ENCODE results near the gene NPAS1. TPM values are rescaled to one million over a fixed set of nuclear protein-coding genes. Genes with fewer than 3 reads are reported as not detected.

The NPAS1 gene
- polyA plus RNA-seq, 1 donor from 2014 or later, result not detected

DNA sequence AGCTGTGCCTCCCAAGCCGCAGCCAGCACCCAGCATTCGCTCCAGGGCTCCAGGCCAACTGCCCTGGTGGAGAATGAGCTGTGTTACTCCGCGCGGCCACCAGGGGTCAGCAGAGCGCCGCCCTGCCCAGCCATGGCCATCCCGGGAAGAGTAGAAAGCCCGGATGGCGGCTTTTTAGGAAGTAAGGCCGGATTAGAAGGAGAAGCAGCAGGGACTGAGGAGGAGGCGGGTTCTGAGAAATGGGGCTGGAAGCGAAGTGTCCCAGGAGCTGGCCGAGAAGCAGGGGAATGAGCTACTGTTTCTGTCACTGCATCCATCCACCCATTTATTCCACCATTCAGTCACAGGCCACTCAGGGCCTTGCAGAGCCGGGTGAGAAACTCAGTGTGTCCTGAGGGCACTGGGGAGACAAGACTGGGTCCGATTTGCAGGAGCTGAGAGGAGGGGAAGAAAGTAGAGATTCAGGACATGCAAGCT is 6.6 kb upstream of the NPAS1 start:
- H3K4me3 ChIP-seq (ENCODE audit: low read length), result no peak overlapping the region
- H4K20me1 ChIP-seq (ENCODE audit: insufficient read depth), result no peaks in the 10 kb centered on the region
- no peak overlapping the region for H3K9ac ChIP-seq (ENCODE audit: low read length)
- TF ChIP-seq SMC3 (conservative IDR thresholded peaks at IDR 0.05; ENCODE audit: poor library complexity), result peak; percentile 89
- peak; percentile 21 for TF ChIP-seq MXI1 (conservative IDR thresholded peaks at IDR 0.05; ENCODE audit: poor library complexity, severe bottlenecking)
- TF ChIP-seq, protein P1, sequence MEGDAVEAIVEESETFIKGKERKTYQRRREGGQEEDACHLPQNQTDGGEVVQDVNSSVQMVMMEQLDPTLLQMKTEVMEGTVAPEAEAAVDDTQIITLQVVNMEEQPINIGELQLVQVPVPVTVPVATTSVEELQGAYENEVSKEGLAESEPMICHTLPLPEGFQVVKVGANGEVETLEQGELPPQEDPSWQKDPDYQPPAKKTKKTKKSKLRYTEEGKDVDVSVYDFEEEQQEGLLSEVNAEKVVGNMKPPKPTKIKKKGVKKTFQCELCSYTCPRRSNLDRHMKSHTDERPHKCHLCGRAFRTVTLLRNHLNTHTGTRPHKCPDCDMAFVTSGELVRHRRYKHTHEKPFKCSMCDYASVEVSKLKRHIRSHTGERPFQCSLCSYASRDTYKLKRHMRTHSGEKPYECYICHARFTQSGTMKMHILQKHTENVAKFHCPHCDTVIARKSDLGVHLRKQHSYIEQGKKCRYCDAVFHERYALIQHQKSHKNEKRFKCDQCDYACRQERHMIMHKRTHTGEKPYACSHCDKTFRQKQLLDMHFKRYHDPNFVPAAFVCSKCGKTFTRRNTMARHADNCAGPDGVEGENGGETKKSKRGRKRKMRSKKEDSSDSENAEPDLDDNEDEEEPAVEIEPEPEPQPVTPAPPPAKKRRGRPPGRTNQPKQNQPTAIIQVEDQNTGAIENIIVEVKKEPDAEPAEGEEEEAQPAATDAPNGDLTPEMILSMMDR (IDR thresholded peaks at IDR 0.05; ENCODE audit: poor library complexity, severe bottlenecking), result peak; percentile 93
- no peak for TF ChIP-seq EZH2 (IDR thresholded peaks at IDR 0.05; ENCODE audit: borderline replicate concordance, insufficient read depth, low read length, poor library complexity, severe bottlenecking)
- TF ChIP-seq RAD21 (conservative IDR thresholded peaks at IDR 0.05), result peak; percentile 90
- H3F3A ChIP-seq (ENCODE audit: insufficient read depth, low read length, poor library complexity, severe bottlenecking), result no peaks in the 10 kb centered on the region
- H3K27me3 ChIP-seq (ENCODE audit: insufficient read depth, low read depth, low read length), result no peaks in the 10 kb centered on the region
- no peaks in the 10 kb centered on the region for H3K36me3 ChIP-seq (ENCODE audit: insufficient read depth, low read length)
- H3K27ac ChIP-seq (ENCODE audit: low read length), result no peak overlapping the region
- no peaks in the 10 kb centered on the region for H3K79me2 ChIP-seq (replicated peaks; ENCODE audit: insufficient read depth, low read length)
- no peak overlapping the region for H2AFZ ChIP-seq (ENCODE audit: low read depth, low read length)
- H3K9me2 ChIP-seq (ENCODE audit: insufficient read depth, low read length), result no peaks in the 10 kb centered on the region
- no peaks in the 10 kb centered on the region for H3K9me3 ChIP-seq (ENCODE audit: low read length)
- no peak overlapping the region for H3K4me2 ChIP-seq (ENCODE audit: low read length)

DNA sequence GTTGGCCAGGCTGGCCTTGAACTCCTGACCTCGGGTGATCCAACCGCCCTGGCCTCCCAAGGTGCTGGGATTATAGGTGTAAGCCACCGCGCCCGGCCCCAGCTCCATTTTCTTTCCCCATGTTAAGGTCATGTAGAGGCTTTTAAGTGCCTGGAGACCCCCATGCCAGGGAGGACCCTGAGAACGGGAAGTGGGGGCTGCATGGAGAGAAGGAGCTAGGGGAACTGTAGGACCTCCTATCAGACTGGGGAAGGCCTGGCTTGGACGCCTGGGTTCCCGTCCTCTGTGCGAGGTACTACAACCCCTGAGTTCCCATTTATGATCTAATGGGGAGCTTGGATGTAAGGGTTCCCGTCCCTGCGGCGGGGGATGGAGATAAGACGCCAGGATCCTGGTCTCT is 714 bp upstream of the NPAS1 start:
- H4K20me1 ChIP-seq (ENCODE audit: insufficient read depth), result no peaks in the 10 kb centered on the region
- TF ChIP-seq TAF1 (IDR thresholded peaks at IDR 0.05; ENCODE audit: low read depth) (no peak), POLR2AphosphoS5 (IDR thresholded peaks at IDR 0.05) (no peak), RAD21 (conservative IDR thresholded peaks at IDR 0.05) (no peak), SMC3 (conservative IDR thresholded peaks at IDR 0.05; ENCODE audit: poor library complexity) (no peak), EP300 (conservative IDR thresholded peaks at IDR 0.05; ENCODE audit: poor library complexity, severe bottlenecking) (no peak), EZH2 (IDR thresholded peaks at IDR 0.05; ENCODE audit: borderline replicate concordance, insufficient read depth, low read length, poor library complexity, severe bottlenecking) (no peak), MXI1 (conservative IDR thresholded peaks at IDR 0.05; ENCODE audit: poor library complexity, severe bottlenecking) (no peak)
- TF ChIP-seq, protein P2, sequence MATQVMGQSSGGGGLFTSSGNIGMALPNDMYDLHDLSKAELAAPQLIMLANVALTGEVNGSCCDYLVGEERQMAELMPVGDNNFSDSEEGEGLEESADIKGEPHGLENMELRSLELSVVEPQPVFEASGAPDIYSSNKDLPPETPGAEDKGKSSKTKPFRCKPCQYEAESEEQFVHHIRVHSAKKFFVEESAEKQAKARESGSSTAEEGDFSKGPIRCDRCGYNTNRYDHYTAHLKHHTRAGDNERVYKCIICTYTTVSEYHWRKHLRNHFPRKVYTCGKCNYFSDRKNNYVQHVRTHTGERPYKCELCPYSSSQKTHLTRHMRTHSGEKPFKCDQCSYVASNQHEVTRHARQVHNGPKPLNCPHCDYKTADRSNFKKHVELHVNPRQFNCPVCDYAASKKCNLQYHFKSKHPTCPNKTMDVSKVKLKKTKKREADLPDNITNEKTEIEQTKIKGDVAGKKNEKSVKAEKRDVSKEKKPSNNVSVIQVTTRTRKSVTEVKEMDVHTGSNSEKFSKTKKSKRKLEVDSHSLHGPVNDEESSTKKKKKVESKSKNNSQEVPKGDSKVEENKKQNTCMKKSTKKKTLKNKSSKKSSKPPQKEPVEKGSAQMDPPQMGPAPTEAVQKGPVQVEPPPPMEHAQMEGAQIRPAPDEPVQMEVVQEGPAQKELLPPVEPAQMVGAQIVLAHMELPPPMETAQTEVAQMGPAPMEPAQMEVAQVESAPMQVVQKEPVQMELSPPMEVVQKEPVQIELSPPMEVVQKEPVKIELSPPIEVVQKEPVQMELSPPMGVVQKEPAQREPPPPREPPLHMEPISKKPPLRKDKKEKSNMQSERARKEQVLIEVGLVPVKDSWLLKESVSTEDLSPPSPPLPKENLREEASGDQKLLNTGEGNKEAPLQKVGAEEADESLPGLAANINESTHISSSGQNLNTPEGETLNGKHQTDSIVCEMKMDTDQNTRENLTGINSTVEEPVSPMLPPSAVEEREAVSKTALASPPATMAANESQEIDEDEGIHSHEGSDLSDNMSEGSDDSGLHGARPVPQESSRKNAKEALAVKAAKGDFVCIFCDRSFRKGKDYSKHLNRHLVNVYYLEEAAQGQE (IDR thresholded peaks at IDR 0.05; ENCODE audit: borderline replicate concordance), result no peak
- TF ChIP-seq, protein P1 (IDR thresholded peaks at IDR 0.05; ENCODE audit: poor library complexity, severe bottlenecking), result no peak
- H3K9ac ChIP-seq (ENCODE audit: low read length), result no peak overlapping the region
- no peak overlapping the region for H2AFZ ChIP-seq (ENCODE audit: low read depth, low read length)
- no peak overlapping the region for H3K4me2 ChIP-seq (ENCODE audit: low read length)
- no peaks in the 10 kb centered on the region for H3K9me3 ChIP-seq (ENCODE audit: low read length)
- no peak overlapping the region for H3K4me3 ChIP-seq (ENCODE audit: low read length)
- no peaks in the 10 kb centered on the region for H3K36me3 ChIP-seq (ENCODE audit: insufficient read depth, low read length)
- peaks cover 49% of the 10 kb centered on the region for H3K27me3 ChIP-seq (ENCODE audit: insufficient read depth, low read depth, low read length)
- H3K9me2 ChIP-seq (ENCODE audit: insufficient read depth, low read length), result no peaks in the 10 kb centered on the region
- H3K27ac ChIP-seq (ENCODE audit: low read length), result no peak overlapping the region
- H3F3A ChIP-seq (ENCODE audit: insufficient read depth, low read length, poor library complexity, severe bottlenecking), result no peaks in the 10 kb centered on the region
- H3K79me2 ChIP-seq (replicated peaks; ENCODE audit: insufficient read depth, low read length), result no peaks in the 10 kb centered on the region

All from neural cell (in vitro differentiated cells).